ENCODE measurements around the gene KLF11.

The KLF11 gene

DNA sequence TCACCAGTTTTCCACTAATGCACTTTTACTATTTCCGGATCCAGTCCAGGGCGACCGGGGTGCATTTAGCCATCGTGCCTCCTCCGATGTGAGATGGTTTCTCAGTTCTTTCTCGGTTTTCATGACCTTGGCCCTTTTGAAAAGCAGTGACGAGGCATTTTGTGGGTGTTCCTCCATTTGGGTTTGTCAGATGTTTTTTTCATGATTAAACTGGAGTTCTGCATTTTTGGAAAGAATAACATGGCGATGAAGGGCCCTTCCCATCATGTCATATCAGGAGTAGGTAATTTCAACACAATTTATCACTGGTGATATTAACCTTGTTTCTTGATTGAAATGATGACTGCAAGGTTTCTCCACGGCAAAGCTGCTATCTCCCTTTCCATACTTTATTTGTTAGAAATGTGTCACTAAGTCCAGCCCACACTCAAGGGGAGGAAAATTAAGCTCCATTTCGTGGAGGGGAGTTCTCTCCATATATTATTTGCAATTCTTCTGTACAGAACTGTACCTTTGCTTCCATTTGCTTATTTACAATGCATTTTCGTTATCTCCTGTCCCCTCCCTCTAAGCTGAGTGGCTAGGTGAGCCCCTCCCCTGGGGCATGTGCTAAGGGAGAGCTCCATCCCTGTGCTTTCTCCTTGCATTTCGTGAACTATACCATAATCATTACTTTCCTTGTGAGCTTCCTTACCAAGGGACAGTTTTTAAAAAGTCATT lies 8.9 kb upstream of the KLF11 start:
- Histone ChIP-seq H3K27ac (no peak overlapping the region), H3K4me1 (peaks cover 12 to 31% (median 28%) of the 10 kb centered on the region in 4 donors), H3K27me3 (no peaks in the 10 kb centered on the region), H3K4me3 (no peak overlapping the region), H3K9me3 (no peaks in the 10 kb centered on the region), H3K36me3 (no peaks in the 10 kb centered on the region)
- DNase-seq = no peak
- TF ChIP-seq, protein P1, sequence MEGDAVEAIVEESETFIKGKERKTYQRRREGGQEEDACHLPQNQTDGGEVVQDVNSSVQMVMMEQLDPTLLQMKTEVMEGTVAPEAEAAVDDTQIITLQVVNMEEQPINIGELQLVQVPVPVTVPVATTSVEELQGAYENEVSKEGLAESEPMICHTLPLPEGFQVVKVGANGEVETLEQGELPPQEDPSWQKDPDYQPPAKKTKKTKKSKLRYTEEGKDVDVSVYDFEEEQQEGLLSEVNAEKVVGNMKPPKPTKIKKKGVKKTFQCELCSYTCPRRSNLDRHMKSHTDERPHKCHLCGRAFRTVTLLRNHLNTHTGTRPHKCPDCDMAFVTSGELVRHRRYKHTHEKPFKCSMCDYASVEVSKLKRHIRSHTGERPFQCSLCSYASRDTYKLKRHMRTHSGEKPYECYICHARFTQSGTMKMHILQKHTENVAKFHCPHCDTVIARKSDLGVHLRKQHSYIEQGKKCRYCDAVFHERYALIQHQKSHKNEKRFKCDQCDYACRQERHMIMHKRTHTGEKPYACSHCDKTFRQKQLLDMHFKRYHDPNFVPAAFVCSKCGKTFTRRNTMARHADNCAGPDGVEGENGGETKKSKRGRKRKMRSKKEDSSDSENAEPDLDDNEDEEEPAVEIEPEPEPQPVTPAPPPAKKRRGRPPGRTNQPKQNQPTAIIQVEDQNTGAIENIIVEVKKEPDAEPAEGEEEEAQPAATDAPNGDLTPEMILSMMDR (IDR thresholded peaks at IDR 0.05) = no peak
- intact Hi-C loops (cut with DNase I; ENCODE audit: low total_unique reads) = no loop called here

DNA sequence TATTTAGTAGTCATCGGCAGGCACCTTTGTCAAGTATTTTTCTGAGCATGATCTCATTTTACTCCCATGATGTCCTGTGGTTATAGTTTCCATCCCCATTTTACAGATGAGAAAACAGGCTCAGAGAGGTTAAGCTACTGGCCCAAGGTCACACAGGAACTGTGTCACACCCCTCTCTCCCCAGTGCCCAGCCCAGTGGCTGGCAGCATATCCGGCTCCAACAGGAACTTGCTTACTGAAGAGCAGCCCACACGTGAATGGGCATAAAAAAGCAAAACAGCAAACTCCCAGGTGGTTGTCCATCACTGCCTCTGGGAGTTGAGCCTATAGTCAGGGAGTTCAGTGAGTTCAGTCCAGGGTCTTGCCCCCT lies 8.3 kb upstream of the KLF11 start:
- Histone ChIP-seq H3K9me3 (no peaks in the 10 kb centered on the region), H3K27me3 (no peaks in the 10 kb centered on the region), H3K4me3 (no peak overlapping the region), H3K36me3 (no peaks in the 10 kb centered on the region), H3K4me1 (peaks cover 12 to 34% (median 28%) of the 10 kb centered on the region in 4 donors), H3K27ac (peak overlapping the region; percentile 77 to 80)
- TF ChIP-seq, protein P1 (IDR thresholded peaks at IDR 0.05) = no peak
- intact Hi-C loops (cut with DNase I; ENCODE audit: low total_unique reads) = no loop called here
- DNase-seq = no peak

DNA sequence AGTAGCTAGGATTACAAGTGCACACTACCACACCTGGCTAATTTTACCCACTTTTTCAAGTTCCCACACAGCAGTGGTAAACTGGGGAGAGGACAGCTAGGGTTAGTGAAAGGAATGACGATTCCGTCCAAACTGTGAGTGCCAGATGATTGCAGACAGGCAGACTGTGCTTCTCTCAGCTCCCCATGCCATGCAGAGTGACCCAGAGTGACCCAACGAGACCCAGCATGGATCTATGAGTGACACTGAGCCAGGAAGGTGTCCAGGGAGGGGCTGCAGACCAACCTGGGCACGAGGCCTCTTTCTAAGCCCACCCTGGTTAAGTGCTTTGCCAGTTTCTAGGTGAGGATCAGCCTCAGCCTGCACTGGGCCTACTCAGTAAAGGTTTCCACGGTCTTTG lies 7.7 kb upstream of the KLF11 start:
- Histone ChIP-seq H3K27ac (peak overlapping the region; percentile 77 to 80), H3K4me3 (no peak overlapping the region)
- intact Hi-C loops (cut with DNase I; ENCODE audit: low total_unique reads) = no loop called here

DNA sequence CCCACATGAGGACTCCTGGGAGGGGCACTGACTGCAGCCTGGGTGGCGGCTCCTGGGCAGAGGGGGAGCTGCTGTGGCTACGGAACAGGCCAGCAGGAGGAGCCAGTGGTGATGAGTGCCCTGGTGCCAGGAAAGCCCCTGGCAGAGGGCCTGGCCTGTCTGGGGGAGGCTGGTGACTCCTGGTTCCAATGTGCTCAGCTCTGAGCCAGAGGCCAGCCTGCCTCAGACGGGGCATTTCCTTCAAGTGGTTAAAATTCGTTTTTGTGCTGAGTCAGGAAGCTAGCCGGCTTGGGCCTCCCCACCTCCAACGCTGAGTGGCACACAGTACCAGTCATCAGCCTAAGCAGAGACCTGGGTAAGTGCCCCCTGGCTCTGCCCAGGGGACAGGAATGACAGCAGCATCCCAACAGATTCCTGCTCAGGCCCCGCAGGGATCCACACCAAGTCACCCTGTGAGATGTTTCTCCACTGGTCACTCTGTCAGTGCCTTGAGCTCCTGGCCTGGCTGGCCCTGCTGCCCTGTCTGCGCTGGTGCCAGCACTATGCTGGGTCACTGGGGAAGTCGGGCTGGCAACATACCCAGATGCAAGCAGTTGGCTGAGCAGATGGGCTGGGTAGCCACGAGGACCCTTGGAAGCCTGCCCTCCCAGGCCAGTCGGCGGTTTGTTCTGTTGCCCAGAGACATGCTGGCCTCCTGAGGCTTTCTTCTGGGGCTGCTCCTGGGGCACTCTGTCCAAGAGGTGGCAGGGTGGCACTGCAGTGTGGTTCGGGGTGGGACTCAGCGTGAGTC lies 7.1 kb upstream of the KLF11 start:
- no peaks in the 10 kb centered on the region for H3K9me3 ChIP-seq
- peaks cover 12 to 43% (median 28%) of the 10 kb centered on the region in 4 donors for H3K4me1 ChIP-seq
- H3K27ac ChIP-seq = peak overlapping the region; percentile 77 to 80
- peak; percentile 77 to 94 for DNase-seq
- no peaks in the 10 kb centered on the region for H3K36me3 ChIP-seq
- intact Hi-C loops (cut with DNase I; ENCODE audit: low total_unique reads) = no loop called here
- H3K4me3 ChIP-seq = peak overlapping the region in 1 of 2 donors; percentile 9
- TF ChIP-seq, protein P1 (IDR thresholded peaks at IDR 0.05) = peak; percentile 60 to 67
- H3K27me3 ChIP-seq = no peaks in the 10 kb centered on the region

More for the DNA sequence above, 7.7 kb upstream of the KLF11 start:
- TF ChIP-seq, protein P1 (IDR thresholded peaks at IDR 0.05) = no peak
- H3K4me1 ChIP-seq = peaks cover 12 to 40% (median 28%) of the 10 kb centered on the region in 4 donors
- no peaks in the 10 kb centered on the region for H3K27me3 ChIP-seq
- no peak for DNase-seq
- H3K9me3 ChIP-seq = no peaks in the 10 kb centered on the region
- H3K36me3 ChIP-seq = no peaks in the 10 kb centered on the region

DNA sequence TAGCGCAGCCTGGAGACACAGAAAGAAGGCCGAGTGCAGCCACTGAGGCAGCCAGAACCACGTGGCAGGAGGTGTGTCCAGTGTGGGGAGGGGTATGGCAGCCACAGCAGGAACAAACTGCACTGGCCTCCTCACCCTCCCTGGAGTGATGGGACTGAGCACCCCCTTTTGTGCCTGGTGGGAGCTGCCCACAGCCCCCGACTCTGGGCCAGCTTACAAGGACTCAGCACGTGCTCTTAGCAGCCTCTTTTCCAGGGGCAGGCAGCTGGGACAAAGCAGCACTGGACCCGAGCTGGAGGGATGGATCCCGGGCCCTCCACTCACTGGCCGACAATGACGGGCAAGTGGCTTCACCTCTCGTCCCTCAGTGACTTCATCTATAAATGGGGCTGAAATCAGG lies 5.2 kb upstream of the KLF11 start:
- no peaks in the 10 kb centered on the region for H3K27me3 ChIP-seq
- TF ChIP-seq, protein P1 (IDR thresholded peaks at IDR 0.05) = no peak
- H3K4me1 ChIP-seq = peaks cover 12 to 56% (median 39%) of the 10 kb centered on the region in 4 donors
- H3K36me3 ChIP-seq = no peaks in the 10 kb centered on the region
- H3K9me3 ChIP-seq = no peaks in the 10 kb centered on the region
- peak overlapping the region; percentile 77 to 80 for H3K27ac ChIP-seq
- no peak for DNase-seq
- intact Hi-C loops (cut with DNase I; ENCODE audit: low total_unique reads) = no loop called here
- H3K4me3 ChIP-seq = no peak overlapping the region
